HG03196 (cell line): ENCODE measurements around the gene TLCD3B.

Experiments
- ATAC-seq: cut with Tn5 transposase; IDR thresholded peaks from one replicate; pipeline ENCODE4 v1.9.1; 2021; ENCODE audit not compliant: unreplicated experiment

TLCD3B gene

DNA sequence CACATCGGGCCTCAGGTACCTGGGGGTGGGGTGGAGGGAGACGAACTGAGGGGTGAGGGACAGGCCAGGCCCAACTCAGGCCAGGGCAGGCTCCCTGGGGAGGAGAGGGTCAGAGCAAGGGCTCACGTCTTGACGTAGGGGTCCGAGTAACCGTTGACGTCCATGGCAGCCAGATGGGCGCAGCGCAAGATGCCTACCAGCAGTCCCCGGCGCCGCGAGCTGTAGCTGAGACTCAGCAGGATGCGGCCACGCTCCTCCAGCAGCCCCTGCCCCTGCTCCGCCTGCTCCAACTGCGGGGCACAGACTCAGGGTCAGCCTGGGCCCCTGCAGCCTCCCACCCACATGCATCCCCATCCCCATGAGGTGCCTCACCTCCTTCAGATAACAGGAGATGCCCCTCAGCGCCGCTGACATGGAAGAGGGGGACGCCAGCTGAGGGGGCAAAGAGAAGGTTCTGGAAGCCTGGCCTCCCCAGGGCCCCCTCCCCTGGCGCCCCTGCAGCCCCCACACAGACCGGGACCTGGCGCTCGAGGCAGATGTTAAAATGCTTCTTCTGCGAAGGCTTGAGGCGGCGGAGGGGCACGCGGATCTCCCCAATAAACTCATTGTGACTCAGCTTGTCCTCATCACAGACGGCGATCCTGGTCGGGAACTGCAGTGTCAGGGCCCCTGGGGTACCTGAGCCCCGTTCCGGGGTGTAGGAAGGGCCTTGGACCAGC is 24.3 kb downstream of the TLCD3B start:
- no peak for ATAC-seq

DNA sequence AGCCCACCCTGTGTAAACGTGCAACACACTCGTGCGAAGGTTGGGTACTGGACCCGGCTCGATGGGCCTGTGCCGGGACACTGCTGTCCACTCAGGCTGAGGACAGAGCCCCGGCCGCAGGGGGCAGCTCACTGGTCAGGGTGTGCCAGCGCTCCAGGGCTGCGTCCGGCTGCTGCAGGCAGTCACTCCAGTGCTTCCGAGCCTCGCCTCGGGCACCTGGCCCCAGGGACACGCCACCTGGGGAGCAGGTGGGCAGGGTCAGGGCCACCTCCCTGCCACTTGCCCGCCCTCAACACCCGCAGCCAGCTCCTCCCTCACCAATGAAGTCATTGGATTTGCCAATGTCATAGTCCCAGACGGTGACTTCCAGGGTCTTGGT is 25.0 kb downstream of the TLCD3B start:
- no peak for ATAC-seq

DNA sequence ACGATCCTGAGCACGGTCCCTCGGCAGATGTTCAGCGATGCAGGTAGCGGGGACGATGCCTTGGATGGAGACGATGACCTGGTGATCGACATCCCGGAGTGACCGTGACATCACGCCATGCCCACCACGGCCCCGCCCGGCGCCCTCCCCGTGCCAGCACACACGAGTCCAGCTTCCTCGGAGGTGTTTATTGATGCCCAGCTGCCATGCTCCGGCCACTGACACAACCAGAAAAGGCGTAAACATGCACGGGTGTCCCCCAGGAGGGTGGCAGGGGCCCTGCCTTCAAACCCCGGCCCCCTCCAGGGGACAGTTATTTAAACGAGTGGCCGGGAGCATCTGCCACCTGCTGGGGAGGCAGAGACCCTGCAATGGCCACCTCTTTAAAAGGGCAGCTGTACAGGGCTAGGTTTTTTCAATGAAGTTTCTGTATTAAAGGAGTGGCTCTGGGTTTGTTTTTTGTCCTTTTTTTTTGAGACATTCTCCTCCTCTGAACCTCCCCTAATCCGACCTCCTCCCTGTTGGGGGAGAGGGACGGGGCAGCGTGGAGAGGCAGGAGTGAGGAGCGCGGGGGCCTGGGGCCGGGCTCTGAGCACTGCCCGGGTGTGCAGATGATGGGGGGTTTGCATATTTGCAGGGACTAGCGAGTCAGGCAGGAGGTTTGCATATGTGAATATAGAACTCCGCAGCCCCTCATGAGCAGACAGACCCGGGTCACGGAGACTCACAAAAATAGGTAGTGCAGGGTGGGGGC is 25.6 kb downstream of the TLCD3B start:
- ATAC-seq = no peak

DNA sequence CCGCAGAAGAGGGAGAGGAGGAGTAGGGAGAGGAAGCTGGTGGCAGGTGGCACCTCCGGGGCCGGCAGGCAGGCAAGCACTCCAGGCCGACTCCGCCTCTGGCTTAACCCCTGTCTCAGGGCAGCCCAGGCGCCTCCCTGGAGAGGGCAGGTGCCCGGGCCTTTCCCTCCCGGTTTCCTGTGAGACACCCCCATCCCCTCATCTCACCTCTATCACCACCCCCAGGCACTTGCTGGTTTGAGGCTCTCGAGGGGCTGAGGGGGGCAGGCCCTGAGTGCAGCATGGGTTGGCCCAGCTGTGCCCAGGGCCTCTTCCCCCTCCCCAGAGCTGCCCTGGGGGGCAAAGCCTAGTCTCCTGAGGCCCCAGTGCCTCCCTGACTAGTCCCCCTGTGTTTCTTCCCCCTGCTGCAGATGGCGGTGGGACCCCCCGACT is 26.2 kb downstream of the TLCD3B start:
- ATAC-seq = no peak

DNA sequence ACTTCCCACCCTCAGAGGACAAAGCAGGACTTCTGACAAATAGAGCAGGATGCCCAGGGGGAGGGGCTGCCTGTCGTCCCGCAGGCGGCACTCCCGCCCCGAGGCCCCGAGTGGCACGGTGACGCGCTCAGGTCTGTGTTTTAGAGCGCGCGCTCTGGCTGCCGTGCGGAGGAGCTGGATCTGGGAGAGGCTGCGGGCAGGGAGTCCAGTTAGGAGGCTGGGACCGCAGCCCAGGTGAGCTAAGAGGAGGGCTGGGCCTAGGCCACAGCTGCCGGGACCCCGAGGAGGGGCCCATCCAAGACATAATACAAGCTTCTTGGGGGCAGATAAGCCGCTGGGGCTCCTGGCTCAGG is 26.7 kb downstream of the TLCD3B start:
- ATAC-seq = no peak

DNA sequence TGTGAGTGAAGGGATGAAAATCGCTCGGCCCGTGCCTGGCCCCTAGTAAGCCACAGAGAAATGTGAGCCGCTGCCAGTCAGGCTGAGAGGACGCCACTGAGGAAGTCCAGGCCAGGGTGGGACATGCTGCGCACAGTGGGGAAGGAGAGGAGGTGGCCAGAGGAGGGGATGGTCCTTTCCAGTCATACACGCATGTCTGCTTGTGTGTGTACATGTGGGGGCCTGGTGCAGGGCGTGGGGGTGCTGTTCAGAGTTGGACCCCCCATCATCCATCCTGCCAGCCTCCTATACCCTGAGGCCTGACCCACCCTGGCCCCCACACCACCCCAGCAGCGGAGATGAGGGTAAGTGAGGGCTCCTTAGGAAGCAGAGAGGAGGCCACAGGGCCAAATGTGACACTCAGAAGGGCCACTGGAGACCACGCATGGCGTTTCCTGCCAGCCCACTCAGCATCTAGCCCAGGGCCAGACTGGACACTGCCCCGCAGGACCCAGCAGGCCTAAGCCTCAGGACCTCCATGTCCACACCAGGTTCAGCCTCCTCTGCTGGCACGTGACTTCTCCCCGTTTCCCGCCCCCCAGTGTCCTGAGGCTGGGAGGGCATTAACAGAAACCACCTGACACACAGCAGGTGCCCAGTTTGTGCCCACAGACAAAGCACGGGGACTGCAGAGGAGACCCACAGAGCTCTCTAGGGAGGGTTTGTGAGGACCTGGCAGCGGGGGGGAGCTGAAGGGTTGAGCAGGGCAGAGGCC is 27.2 kb downstream of the TLCD3B start:
- no peak for ATAC-seq

DNA sequence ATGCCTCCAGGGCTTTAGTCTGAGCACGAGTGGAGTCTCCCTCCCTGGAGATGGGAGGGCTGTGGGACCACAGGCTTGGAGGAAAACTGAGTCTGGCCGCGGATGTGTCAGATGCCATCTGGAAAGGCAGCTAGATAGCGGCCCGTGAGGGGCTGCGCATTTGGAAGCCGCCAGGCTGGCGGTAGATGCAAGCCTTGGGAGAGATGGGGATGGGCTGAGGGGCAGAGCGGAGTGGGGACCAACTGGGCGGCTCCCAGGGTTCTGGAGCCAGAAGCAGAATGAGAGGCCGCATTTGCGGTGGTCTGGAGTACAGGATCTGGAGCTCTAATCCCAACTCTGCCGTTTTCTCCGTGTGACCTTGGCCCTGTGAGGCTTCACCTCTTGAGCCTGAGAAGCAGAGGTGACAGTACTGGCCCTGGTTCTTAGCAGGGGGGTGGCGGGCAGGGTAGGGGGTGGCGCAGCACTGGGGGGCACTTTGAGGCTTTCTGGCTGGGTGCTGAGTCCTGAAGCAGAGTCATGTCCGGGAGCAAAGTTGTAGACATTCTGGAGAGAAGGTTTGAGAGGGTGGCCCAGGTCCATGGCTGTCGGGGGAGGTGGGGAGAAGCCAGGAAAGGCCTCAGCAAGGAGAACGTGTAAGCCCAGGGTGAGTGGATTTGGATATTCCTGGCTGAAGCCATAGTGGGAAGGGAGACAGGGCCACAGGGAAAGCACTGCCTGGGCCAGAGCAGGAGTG is 28.3 kb downstream of the TLCD3B start:
- ATAC-seq = no peak

DNA sequence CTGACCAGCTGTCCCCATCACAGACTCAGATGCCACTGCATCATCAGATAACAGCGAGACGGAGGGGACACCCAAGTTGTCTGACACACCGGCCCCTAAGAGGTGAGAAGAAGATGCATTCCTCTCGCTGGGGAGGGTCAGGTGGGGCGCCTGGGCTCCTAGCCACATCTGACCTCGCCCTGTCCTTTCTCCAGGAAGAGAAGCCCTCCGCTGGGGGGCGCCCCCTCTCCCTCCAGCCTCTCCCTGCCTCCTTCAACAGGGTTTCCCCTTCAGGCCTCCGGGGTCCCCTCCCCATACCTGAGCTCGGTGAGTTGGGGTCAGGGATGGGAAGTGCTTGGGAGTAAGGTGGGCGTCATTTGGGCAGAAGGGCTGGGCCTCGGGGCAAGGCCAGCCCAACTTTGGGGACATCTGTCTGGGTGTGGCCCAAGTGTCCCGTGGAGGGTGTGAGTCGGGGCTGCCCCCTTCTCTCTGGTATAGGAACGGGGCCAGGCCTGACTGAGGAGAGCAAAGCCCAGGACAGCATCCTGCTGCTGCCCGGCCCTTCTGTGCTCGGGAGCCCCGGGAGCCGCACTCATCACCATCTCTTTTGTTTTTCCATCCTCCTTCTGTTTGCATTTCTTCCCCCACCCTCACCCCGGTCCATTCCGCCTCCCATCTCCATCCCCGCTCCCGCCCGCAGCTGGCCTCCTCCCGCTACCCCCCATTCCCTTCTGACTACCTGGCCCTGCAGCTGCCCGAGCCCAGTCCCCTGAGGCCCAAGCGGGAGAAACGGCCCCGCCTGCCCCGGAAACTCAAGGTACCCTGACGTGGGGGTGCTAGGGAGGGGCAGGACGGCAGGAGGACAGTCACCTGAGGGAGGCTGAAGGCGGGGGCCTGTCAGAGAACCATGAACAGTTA is 30.1 kb downstream of the TLCD3B start:
- no peak for ATAC-seq

DNA sequence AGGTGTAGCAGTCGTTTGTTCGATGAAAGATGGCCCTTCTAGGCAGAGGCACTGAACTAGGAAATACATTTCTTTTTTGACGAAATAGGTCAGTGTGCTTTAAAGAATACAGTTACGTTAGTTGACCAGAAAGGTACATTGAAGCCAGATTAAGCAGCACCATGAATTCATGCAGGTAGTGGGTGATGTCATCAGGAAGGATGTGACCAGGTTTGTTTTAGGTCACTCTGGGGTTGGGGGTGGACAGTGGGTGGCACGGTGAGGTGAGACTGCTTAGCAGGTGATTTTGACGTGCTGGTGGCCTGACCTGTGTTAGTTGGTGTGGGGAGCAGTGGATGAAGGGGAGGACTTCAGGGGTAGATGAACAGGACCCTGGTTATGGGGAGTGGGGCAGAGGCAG is 31.5 kb downstream of the TLCD3B start:
- ATAC-seq = no peak

DNA sequence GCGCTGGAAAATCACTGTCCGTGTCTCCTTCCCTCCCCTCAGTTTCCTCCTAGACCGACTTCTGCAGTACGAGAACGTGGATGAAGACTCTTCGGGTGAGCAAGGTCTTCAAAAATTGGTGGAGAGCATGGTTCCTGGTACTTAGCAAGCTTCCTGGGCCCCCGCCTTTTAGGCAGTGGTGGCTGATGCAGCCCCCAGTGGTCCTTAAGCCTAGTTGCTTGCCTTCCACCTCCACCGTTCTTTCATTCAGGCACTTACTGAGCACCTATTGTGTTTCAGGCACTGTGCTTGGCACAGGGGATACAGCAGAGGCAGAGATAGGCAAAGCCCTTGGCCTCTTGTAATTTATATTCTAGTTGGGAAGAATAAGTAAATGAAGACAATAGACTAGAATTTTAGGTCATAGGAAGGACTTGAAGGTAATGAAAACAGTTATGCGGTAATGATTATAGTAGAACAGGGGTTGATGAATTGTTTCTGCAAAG is 34.3 kb downstream of the TLCD3B start:
- ATAC-seq = no peak

DNA sequence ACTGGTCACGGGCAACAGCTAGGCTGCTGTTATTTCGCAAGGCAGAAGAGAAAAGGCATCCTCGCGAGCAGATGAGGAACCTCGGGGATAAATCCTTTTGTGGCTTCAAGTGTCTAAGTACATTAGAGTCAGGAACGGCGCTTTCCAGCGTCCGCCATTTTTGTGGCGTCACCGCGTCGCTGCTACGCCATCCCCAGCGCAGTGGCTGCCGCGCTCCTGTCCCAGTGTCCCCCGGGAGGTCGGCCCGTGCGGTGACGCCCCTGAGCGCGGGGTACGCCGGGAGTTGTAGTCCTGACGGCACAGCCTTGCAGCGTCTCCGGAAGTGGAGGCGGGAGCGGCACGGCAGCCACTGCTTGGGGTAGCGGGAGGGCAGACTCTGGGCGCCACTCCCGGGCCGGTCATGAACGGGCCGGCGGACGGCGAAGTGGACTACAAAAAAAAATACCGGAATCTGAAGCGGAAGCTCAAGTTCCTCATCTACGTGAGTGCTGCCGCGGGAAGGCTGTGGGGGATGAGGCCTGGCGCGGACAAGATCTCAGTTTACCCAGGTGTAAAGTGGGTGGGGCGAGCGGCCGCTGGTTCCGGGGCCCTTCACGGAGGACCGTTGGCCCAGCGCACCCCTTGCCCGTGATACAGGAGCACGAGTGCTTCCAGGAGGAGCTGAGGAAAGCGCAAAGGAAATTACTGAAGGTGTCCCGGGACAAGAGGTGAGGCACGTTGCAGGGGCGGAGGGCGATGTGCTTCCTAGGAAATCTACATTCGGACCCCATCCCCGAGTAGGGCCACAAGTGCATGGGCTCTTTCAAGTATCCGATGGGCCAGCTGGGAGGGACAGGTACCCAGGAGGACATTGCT is 34.9 kb downstream of the TLCD3B start, which contains the start of gene INO80E:
Gene INO80E (plus strand): TSS at position 331 of the 855 bp plus-strand sequence. CDS start 70 bp downstream, at position 401.
- ATAC-seq = peak; percentile 85

DNA sequence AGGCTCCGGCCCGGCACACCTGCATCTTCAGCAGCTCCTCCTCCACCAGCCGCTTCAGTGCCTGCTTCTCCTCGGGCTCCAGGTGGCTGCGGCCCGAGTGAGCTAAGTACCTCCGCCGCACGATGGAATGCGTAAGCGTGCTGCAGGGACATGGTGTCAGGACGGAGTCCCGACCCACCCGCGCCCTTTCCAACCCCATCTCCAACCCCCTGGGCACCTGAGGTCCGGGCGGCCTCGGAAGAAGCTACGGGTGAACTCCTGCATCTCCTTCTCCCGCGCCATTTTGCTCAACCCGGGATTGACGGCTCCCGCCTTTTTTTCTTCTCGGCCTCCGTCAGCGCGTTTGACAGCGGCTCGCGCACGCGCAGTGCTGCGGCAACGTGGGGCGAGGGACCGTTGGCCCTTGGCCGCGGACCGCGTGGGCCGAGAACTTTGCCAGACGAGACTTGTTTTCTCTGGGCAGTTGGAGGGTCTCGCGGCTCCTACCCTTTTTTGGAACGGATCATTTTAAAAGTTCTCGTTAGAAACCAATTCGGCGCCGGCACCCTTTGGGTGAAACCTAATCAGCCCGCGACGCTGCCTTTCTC is 35.7 kb downstream of the TLCD3B start, which contains the start of gene HIRIP3:
Gene HIRIP3 (minus strand): TSS at position 294 of the 587 bp plus-strand sequence. CDS start 12 bp downstream, at position 282.
- ATAC-seq = peak; percentile 37

DNA sequence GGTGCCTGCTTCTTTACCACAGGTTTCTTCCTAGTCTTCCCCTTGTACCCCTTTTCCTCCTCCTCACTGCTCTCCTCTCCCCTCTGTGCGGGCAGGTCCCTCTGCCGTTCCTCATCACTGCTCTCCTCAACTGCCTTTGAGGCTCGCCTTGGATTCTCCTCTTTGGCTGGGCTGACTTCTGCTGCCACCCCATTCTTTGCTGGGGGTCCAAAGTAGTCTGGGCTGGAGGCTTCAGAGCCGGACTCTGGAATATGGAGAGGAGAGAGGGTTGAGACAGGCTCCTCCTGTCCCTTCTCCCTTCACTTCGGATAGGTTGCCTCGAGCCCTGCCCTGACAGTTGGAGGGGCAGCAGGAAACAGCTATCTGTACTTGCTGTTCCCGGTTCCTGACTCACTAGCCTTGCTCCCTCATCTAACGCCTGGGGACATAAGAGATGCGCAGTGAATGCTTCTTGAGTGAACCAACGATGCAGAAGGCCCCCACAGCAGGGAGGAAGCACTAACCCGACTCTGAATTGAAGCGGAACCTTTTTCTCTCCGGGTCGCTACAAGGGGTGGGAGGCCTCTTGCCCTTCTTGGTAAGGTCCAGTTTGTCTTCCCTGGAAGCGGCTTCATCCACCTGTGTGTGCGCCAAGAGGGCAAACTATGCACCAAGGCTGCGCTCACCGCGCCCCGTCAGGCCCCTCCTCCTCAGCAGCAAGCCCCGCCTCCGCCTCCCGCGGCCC is 36.3 kb downstream of the TLCD3B start:
- peak; percentile 23 for ATAC-seq

DNA sequence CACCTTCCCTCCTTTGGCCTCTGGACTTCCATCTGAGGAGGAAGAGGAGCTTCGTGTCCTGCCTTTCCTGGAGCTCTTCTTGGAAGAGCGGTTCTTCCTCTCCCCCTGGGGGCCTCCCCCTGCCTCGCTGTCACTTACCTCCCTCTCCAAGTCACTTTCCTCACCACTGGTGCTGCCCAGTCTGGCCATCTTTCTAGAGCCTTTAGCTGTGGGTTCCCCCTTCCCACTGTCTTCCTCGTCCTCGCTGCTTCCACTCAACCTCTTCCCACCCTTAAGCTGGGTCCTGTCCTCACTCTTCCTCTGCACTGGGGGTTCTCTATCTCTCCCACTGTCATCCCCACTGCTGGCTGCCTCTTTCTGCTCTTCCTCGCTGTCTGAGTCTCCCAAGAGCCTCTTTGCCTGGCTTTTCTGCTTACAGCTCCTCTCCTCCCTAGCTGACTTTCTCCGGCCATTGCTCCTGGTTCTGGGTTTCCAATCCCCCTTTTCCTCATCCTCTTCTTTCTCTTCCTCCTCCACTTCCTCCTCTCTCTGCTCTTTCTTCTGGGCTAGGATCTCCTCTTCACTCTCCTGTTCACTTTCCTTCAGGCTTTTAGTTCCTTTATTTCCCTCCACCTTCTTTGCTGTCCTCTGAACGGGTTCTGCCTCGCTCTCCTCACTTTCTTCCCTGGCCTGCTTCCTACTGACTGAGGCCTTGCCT is 37.0 kb downstream of the TLCD3B start:
- no peak for ATAC-seq

DNA sequence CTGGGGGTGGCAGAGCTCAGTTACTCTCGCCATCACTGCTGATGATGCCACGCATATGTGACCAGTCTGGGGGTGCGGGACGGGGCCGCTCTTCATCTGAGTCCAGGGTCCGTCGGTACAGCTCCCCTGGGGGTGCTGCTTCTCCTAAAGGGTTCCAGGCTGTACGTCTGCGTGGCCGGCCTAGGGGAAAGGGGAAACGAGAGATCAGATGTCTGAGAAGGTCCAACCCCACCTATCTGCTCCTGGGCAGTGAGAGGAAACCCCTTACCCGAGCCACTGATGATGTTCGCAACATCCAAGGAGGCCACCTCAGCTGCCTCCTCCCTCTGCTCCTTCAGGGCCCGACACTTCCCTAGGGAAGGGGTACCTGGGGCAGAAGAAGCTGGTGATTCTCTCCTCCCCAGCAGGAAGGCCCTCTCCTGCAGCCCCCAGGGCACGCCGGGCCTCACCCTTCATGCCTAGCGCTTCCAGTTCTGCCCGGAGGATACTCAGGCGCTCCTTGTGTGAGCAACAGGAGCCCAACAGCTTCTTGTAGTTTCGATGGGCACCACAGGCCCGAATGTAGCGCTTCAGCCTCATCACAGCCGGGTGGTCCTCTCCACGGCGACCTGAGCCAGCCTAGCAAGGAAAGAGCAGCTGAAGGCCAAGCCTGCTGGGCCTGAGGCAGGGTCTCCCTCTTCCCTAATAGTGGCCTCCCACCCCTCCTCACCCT is 37.7 kb downstream of the TLCD3B start:
- ATAC-seq = no peak

DNA sequence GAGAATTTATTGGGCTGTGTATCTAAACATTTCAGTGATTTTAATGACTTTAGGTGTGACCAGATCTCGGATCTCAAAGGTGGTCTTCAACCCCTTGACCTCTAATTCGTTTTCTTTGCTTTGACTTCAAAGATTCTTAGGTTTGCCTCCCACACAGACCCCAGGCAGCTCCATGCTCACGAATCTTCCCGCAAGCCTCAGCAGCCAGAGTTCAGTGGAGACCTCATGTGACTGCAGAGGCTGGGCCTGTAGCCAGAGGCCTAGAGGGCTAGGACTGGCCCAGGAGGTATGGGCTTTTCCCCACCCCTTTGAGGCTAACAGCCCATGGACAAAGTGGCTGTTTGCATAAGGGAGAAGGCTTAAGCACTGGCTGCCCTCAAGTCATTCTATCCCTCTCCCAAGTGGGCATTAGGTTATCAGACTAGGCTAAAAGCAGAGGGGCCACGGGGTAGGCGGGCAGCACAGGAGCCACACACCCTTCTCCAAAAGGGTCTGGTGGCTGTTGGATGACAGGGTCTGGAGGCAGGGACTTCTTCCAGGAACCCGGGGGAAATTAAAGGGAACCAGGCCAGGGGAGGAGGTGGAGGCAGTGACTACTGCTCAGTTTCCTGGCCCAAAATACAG is 38.6 kb downstream of the TLCD3B start:
- no peak for ATAC-seq
